H9 (cell line): ENCODE measurements around the gene ACSL4. TPM values are rescaled to one million over a fixed set of nuclear protein-coding genes. Genes with fewer than 3 reads are reported as not detected.

Source experiments
- DNase-seq: peaks from one replicate; pipeline ENCODE4 v3.0.0-alpha.2; 2017
- H2AFZ ChIP-seq: one replicate; pipeline ENCODE4 v1.6.1; 2013; ENCODE audit warnings: mild to moderate bottlenecking, low read length, control low read depth, moderate library complexity
- H2AK5ac ChIP-seq: 2 replicates; pipeline ENCODE4 v1.6.1; 2013; ENCODE audit warnings: low read length, control low read depth, mixed read lengths; ENCODE audit not compliant: insufficient read length
- H2BK120ac ChIP-seq: one replicate; pipeline ENCODE4 v1.6.1; 2013; ENCODE audit warnings: low read depth, mild to moderate bottlenecking, low read length, control low read depth, inconsistent platforms; ENCODE audit not compliant: poor library complexity, severe bottlenecking
- H2BK12ac ChIP-seq: 2 replicates; pipeline ENCODE4 v1.6.1; 2013; ENCODE audit warnings: low read length, control low read depth, mixed read lengths, low read depth; ENCODE audit not compliant: insufficient read length
- H2BK15ac ChIP-seq: 2 replicates; pipeline ENCODE4 v1.6.1; 2013; ENCODE audit warnings: low read depth, low read length, control low read depth
- H2BK20ac ChIP-seq: one replicate; pipeline ENCODE4 v1.6.1; 2013; ENCODE audit warnings: low read depth, mild to moderate bottlenecking, low read length, control low read depth, inconsistent platforms; ENCODE audit not compliant: poor library complexity, severe bottlenecking
- H2BK5ac ChIP-seq: 2 replicates; pipeline ENCODE4 v1.6.1; 2013; ENCODE audit warnings: low read length, control low read depth, mixed read lengths; ENCODE audit not compliant: insufficient read length
- H3K14ac ChIP-seq: 2 replicates; pipeline ENCODE4 v1.6.1; 2013; ENCODE audit warnings: low read length, control low read depth; ENCODE audit not compliant: insufficient read depth
- H3K18ac ChIP-seq: 2 replicates; pipeline ENCODE4 v1.6.1; 2013; ENCODE audit warnings: low read depth, mild to moderate bottlenecking, mixed read lengths, low read length, control low read depth; ENCODE audit not compliant: insufficient read length
- H3K23ac ChIP-seq: 2 replicates; pipeline ENCODE4 v1.6.1; 2013; ENCODE audit warnings: low read length, control low read depth, mixed read lengths, low read depth; ENCODE audit not compliant: insufficient read length
- H3K23me2 ChIP-seq: 2 replicates; pipeline ENCODE4 v1.6.1; 2013; ENCODE audit warnings: low read depth, mild to moderate bottlenecking, mixed read lengths, low read length, control low read depth; ENCODE audit not compliant: insufficient read length, poor library complexity, severe bottlenecking
- H3K27ac ChIP-seq: 2 replicates; pipeline ENCODE4 v1.5.1; 2013; ENCODE audit warnings: low read length, control low read depth, mixed read lengths, low read depth; ENCODE audit not compliant: insufficient read length
- H3K27me3 ChIP-seq: 2 replicates; pipeline ENCODE4 v1.6.1; 2013; ENCODE audit warnings: low read length, control low read depth, inconsistent platforms; ENCODE audit not compliant: insufficient read depth
- H3K4ac ChIP-seq: 2 replicates; pipeline ENCODE4 v1.6.1; 2013; ENCODE audit warnings: low read depth, mild to moderate bottlenecking, control low read depth, inconsistent platforms, low read length, moderate library complexity
- H3K4me1 ChIP-seq: 2 replicates; pipeline ENCODE4 v1.6.1; 2013; ENCODE audit warnings: low read length, control low read depth, inconsistent platforms; ENCODE audit not compliant: insufficient read depth
- H3K4me2 ChIP-seq: 2 replicates; pipeline ENCODE4 v1.6.1; 2013; ENCODE audit warnings: low read length, control low read depth, mixed read lengths; ENCODE audit not compliant: insufficient read length, insufficient read depth
- H3K56ac ChIP-seq: 2 replicates; pipeline ENCODE4 v1.6.1; 2013; ENCODE audit warnings: low read depth, mild to moderate bottlenecking, mixed read lengths, low read length, control low read depth; ENCODE audit not compliant: insufficient read length
- H3K79me1 ChIP-seq: 2 replicates; pipeline ENCODE4 v1.6.1; 2013; ENCODE audit warnings: low read depth, mild to moderate bottlenecking, moderate library complexity, low read length, control low read depth, inconsistent platforms; ENCODE audit not compliant: insufficient read depth, poor library complexity, severe bottlenecking
- H3K79me2 ChIP-seq: 2 replicates; pipeline ENCODE4 v1.6.1; 2013; ENCODE audit warnings: low read length, control low read depth, inconsistent platforms; ENCODE audit not compliant: insufficient read depth
- H3K9ac ChIP-seq: 2 replicates; pipeline ENCODE4 v1.6.1; 2013; ENCODE audit warnings: low read length, control low read depth, mixed read lengths; ENCODE audit not compliant: insufficient read length; ENCODE audit errors: extremely low read depth
- H3K9me3 ChIP-seq: one replicate; pipeline ENCODE4 v1.6.1; 2013; ENCODE audit warnings: low read depth, low read length, inconsistent platforms; ENCODE audit not compliant: control insufficient read depth
- H3T11ph ChIP-seq: one replicate; pipeline ENCODE4 v1.6.1; 2013; ENCODE audit warnings: mild to moderate bottlenecking, low read length, control low read depth, inconsistent platforms
- H4K20me1 ChIP-seq: one replicate; pipeline ENCODE4 v1.6.1; 2013; ENCODE audit not compliant: control insufficient read depth, insufficient read length, insufficient read depth
- H4K5ac ChIP-seq: 2 replicates; pipeline ENCODE4 v1.6.1; 2013; ENCODE audit warnings: low read depth, mild to moderate bottlenecking, mixed read lengths, low read length, control low read depth; ENCODE audit not compliant: insufficient read length
- H4K8ac ChIP-seq: replicated peaks from 2 replicates; pipeline ENCODE4 v1.6.1; 2013; ENCODE audit warnings: low read length, control low read depth, mixed read lengths, low read depth; ENCODE audit not compliant: insufficient read length
- H4K91ac ChIP-seq: 2 replicates; pipeline ENCODE4 v1.6.1; 2013; ENCODE audit warnings: low read depth, mild to moderate bottlenecking, moderate library complexity, mixed read lengths, low read length, control low read depth; ENCODE audit not compliant: insufficient read length
- H3K27ac Mint-ChIP-seq, 3 experiments: 2 replicates in 2 of 3; 3 replicates in 1 of 3; pipeline ENCODE4 v1.8.0; 2020 to 2021; ENCODE audit warnings: mixed read lengths in 3 of 3, mild to moderate bottlenecking in 1 of 3, moderate library complexity in 1 of 3
- H3K27me3 Mint-ChIP-seq: 2 replicates; pipeline ENCODE4 v1.8.0; 2021; ENCODE audit warnings: low read depth, mild to moderate bottlenecking, moderate library complexity, mixed read lengths
- H3K36me3 Mint-ChIP-seq, 3 experiments: 2 replicates in 2 of 3; 3 replicates in 1 of 3; pipeline ENCODE4 v1.8.0; 2020 to 2021; ENCODE audit warnings: low read depth in 3 of 3, mixed read lengths in 3 of 3; ENCODE audit not compliant: insufficient read depth in 1 of 3
- H3K4me1 Mint-ChIP-seq, 2 experiments: 2 replicates each; pipeline ENCODE4 v1.8.0; 2020; ENCODE audit warnings: mixed read lengths in 2 of 2
- H3K4me3 Mint-ChIP-seq, 2 experiments: 2 replicates in 1 of 2; 3 replicates in 1 of 2; pipeline ENCODE4 v1.8.0; 2020 to 2021; ENCODE audit warnings: mild to moderate bottlenecking in 2 of 2, mixed read lengths in 2 of 2, moderate library complexity in 1 of 2
- H3K9me3 Mint-ChIP-seq, 2 experiments: 2 replicates in 1 of 2; 3 replicates in 1 of 2; pipeline ENCODE4 v1.8.0; 2020; ENCODE audit warnings: mild to moderate bottlenecking in 2 of 2, mixed read lengths in 2 of 2, moderate library complexity in 1 of 2
- WGBS: extraction: QIAGEN DNeasy Blood & Tissue Kit; methylation state at CpG from one replicate; pipeline ENCODE4 v1.1.7; 2013; ENCODE audit warnings: missing lambda C conversion rate, low lambda C conversion rate, mixed read lengths; ENCODE audit not compliant: insufficient read length; ENCODE audit errors: extremely low coverage; 5-methylcytosine and 5-hydroxymethylcytosine counted together
- total RNA-seq: library from RNA; stranded (reverse); gene quantifications from 2 replicates; pipeline ENCODE4 v1.2.1, GENCODE V29; 2021
- TF ChIP-seq, protein P1 (sequence below): fragments of 200-600 bp; sonication (generic); conservative IDR thresholded peaks from 3 replicates; pipeline ENCODE4 v1.8.0; 2021; ENCODE audit warnings: antibody characterized with exemption, mild to moderate bottlenecking

ACSL4 gene
- total RNA-seq, 1 experiment from 2014 or later = 41.6 TPM

DNA sequence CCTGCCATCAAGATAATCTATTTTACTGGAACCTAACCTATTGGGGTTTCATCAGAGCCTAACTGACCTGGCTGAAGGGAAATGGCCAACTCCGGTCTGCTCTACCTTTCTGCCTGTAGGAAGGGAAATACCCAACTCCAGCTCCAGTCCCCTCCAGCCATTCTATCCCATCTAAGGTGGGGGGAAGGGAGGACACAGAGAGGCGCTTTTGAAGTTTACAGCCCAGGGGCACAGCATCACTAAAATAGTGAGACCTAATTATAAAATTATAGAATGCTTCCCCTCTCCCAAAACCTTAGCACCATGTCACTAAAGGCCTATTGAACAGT, 27.8 kb upstream of the ACSL4 start:
- Mint-ChIP-seq H3K27me3 (no peaks in the 10 kb centered on the region), H3K9me3 (peaks cover 4 to 5% of the 10 kb centered on the region in 2 experiments; a peak in 2 of 5 replicates), H3K36me3 (peaks cover 0 to 5% (median 0%) of the 10 kb centered on the region in 3 experiments; a peak in 1 of 7 replicates), H3K4me1 (peaks cover 19% of the 10 kb centered on the region in 2 experiments), H3K4me3 (no peak overlapping the region), H3K27ac (no peak overlapping the region)
- no peak for DNase-seq
- Histone ChIP-seq H3K79me2 (no peaks in the 10 kb centered on the region), H4K20me1 (no peaks in the 10 kb centered on the region), H3K23me2 (no peaks in the 10 kb centered on the region), H4K91ac (no peak overlapping the region), H2BK5ac (no peak overlapping the region), H3K18ac (no peak overlapping the region), H3K23ac (no peak overlapping the region), H2BK120ac (no peak overlapping the region), H2BK12ac (no peak overlapping the region), H3K4ac (no peak overlapping the region), H4K8ac (no peak overlapping the region), H3K14ac (no peak overlapping the region), H3K79me1 (no peaks in the 10 kb centered on the region), H2BK20ac (no peak overlapping the region), H3K27ac (peak overlapping the region; percentile 23), H2AK5ac (no peak overlapping the region), H2BK15ac (no peak overlapping the region), H2AFZ (no peak overlapping the region), H3K27me3 (no peaks in the 10 kb centered on the region), H3K9ac (no peak overlapping the region), H4K5ac (no peak overlapping the region), H3K56ac (no peak overlapping the region), H3K4me2 (no peak overlapping the region), H3T11ph (no peak overlapping the region), H3K9me3 (no peaks in the 10 kb centered on the region), H3K4me1 (peaks cover 6% of the 10 kb centered on the region)
- TF ChIP-seq, protein P1, sequence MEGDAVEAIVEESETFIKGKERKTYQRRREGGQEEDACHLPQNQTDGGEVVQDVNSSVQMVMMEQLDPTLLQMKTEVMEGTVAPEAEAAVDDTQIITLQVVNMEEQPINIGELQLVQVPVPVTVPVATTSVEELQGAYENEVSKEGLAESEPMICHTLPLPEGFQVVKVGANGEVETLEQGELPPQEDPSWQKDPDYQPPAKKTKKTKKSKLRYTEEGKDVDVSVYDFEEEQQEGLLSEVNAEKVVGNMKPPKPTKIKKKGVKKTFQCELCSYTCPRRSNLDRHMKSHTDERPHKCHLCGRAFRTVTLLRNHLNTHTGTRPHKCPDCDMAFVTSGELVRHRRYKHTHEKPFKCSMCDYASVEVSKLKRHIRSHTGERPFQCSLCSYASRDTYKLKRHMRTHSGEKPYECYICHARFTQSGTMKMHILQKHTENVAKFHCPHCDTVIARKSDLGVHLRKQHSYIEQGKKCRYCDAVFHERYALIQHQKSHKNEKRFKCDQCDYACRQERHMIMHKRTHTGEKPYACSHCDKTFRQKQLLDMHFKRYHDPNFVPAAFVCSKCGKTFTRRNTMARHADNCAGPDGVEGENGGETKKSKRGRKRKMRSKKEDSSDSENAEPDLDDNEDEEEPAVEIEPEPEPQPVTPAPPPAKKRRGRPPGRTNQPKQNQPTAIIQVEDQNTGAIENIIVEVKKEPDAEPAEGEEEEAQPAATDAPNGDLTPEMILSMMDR = no peak
- no CpG with 5 or more reads among the region's 2 CpGs for WGBS
